ENCODE measurements around the gene JDP2. TPM values are rescaled to one million over a fixed set of nuclear protein-coding genes. Genes with fewer than 3 reads are reported as not detected.
"Not testable (repeated sequence)": the region's sequence is repeated elsewhere in the genome, so short reads cannot be mapped to it uniquely, and the experiment has no call there.

Gene JDP2
- total and polyA plus RNA-seq, 12 donors: 6.8 to 59.8 (median 31.8) TPM

DNA sequence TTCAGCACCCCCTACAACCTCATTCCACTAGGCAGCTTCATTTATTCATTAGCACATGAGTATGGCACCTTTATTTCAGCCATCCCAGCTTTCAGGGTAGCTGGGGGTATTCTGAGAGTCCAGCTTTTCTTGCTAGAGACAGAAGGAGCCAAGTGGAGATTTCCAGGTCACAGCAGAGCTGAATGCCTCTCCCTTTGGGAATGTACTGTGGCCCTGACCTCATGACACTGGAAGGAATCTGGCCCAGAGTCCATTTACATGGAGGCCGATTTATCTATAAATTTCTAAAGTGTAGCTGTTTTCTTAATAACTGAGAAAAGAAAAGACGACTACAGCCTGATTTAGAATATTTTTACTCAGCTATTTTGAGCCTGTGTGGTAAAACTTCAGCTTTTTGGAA, 47.2 kb upstream of the JDP2 start:
- no peaks in the 10 kb centered on the region for H3K27me3 ChIP-seq
- no peak for TF ChIP-seq POLR2A (IDR thresholded peaks at IDR 0.05)
- TF ChIP-seq, protein P1, sequence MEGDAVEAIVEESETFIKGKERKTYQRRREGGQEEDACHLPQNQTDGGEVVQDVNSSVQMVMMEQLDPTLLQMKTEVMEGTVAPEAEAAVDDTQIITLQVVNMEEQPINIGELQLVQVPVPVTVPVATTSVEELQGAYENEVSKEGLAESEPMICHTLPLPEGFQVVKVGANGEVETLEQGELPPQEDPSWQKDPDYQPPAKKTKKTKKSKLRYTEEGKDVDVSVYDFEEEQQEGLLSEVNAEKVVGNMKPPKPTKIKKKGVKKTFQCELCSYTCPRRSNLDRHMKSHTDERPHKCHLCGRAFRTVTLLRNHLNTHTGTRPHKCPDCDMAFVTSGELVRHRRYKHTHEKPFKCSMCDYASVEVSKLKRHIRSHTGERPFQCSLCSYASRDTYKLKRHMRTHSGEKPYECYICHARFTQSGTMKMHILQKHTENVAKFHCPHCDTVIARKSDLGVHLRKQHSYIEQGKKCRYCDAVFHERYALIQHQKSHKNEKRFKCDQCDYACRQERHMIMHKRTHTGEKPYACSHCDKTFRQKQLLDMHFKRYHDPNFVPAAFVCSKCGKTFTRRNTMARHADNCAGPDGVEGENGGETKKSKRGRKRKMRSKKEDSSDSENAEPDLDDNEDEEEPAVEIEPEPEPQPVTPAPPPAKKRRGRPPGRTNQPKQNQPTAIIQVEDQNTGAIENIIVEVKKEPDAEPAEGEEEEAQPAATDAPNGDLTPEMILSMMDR (IDR thresholded peaks at IDR 0.05): no peak
- H3K36me3 ChIP-seq (replicated peaks in 1 of 2): no peaks in the 10 kb centered on the region
- 20 to 33% (median 27%) methylated on average over 2 of the region's 2 CpGs for WGBS, 4 donors
- DNase-seq: peak in 6 of 7 donors; percentile 21 to 75 (median 49)
- peak overlapping the region in 2 of 5 donors; percentile 2 to 25 for H3K27ac ChIP-seq
- peaks cover 9 to 14% of the 10 kb centered on the region in 2 donors for H3K4me1 ChIP-seq (replicated peaks in 1 of 2)
- intact Hi-C loops (cut with DNase I): no loop called here
- H3K9me3 ChIP-seq (replicated peaks in 1 of 3): no peaks in the 10 kb centered on the region
- no peak overlapping the region for H3K4me3 ChIP-seq

DNA sequence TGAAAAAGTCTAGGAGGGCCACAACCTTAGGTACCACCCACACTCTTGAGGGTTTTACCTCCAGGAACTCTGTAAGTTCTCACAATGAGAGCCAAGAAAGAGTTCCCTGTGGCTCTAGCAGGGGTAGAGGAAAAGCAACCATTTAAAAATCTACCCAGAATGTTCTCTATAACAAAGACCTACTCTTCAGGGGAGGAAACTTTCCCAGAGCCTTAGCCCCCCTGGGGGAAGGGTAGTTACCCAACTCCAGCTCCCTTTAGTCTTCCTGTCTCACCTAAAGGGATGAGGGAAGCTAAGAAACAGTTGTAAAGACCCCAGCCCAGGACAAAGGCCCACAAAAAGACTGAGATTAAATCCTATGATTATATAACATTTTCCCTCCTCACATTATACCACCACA, 46.2 kb upstream of the JDP2 start:
- H3K4me1 ChIP-seq (replicated peaks in 1 of 2): peaks cover 9 to 14% of the 10 kb centered on the region in 2 donors
- no peaks in the 10 kb centered on the region for H3K27me3 ChIP-seq
- no peaks in the 10 kb centered on the region for H3K9me3 ChIP-seq (replicated peaks in 1 of 3)
- no peak for TF ChIP-seq POLR2A (IDR thresholded peaks at IDR 0.05)
- TF ChIP-seq, protein P1 (IDR thresholded peaks at IDR 0.05): no peak
- DNase-seq: no peak
- no peaks in the 10 kb centered on the region for H3K36me3 ChIP-seq (replicated peaks in 1 of 2)
- H3K27ac ChIP-seq: no peak overlapping the region
- intact Hi-C loops (cut with DNase I): no loop called here
- H3K4me3 ChIP-seq: no peak overlapping the region

DNA sequence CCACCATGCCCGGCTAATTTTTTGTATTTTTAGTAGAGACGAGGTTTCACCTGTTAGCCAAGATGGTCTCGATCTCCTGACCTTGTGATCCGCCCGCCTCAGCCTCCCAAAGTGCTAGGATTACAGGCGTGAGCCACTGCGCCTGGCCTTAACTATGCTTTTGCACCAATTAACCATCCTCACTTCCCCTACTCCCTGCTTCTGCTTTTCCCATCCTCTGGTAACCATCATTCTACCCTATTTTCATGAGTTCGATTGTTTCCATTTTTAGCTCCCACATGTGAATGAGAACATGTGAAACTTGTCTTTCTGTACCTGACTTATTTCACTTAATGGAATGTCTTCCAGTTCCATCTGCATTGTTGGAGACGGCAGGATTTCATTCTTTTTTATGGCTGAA, 44.6 kb upstream of the JDP2 start:
- H3K27ac ChIP-seq; H3K9me3 ChIP-seq (replicated peaks in 1 of 3); H3K4me3 ChIP-seq: not testable (repeated sequence)

DNA sequence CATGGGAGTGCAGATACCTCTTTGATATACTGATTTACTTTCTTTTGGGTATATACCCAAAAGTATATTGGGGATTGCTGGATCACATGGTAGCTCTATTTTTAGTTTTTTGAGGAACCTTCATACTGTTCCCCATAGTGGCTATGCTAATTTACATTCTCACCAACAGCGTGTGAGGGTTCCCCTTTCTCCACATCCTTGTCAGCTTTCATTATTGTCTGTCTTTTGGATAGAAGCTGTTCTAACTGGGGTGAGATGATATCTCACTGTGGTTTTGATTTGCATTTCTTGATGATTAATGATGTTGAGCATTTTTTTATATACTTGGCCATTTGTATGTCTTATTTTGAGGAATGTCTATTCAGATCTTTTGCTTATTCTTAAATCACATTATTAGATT, 44.1 kb upstream of the JDP2 start:
- WGBS, 4 donors: 65 to 78% (median 74%) methylated on average over 1 of the region's 1 CpG
- intact Hi-C loops (cut with DNase I): no loop called here
- TF ChIP-seq, protein P1 (IDR thresholded peaks at IDR 0.05): no peak
- no peak for TF ChIP-seq POLR2A (IDR thresholded peaks at IDR 0.05)

More for the DNA sequence above, 44.6 kb upstream of the JDP2 start:
- H3K36me3 ChIP-seq (replicated peaks in 1 of 2); DNase-seq; intact Hi-C loops (cut with DNase I); H3K27me3 ChIP-seq: not testable (repeated sequence)
- WGBS, 4 donors: 73 to 89% (median 85%) methylated on average over 9 of the region's 9 CpGs
- H3K4me1 ChIP-seq (replicated peaks in 1 of 2): peaks cover 9 to 14% of the 10 kb centered on the region in 2 donors

DNA sequence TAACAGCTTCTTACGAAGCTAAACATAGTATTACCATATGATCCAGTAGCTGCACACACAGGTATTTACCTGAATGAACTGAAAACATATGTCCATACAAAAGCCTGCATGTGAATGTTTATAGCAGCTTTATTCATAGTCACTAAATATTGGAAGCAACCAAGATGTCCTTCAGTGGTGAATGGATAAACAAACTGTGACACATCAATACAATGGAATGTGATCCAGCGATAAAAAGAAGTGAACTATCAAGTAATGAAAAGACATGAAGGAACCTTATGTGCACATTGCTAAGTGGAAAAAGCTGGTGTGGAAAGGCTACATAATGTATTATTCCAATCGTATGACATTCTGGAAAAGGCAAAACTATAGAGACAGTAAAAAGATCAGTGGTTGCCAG, 38.1 kb upstream of the JDP2 start:
- 53 to 67% (median 61%) methylated on average over 3 of the region's 3 CpGs for WGBS, 4 donors
- TF ChIP-seq POLR2A (IDR thresholded peaks at IDR 0.05): no peak
- TF ChIP-seq, protein P1 (IDR thresholded peaks at IDR 0.05): no peak
- intact Hi-C loops (cut with DNase I): no loop called here

More for the DNA sequence above, 44.1 kb upstream of the JDP2 start:
- Histone ChIP-seq H3K4me3 (no peak overlapping the region), H3K36me3 (replicated peaks in 1 of 2) (no peaks in the 10 kb centered on the region), H3K9me3 (replicated peaks in 1 of 3) (no peaks in the 10 kb centered on the region), H3K27ac (no peak overlapping the region), H3K27me3 (no peaks in the 10 kb centered on the region), H3K4me1 (replicated peaks in 1 of 2) (peaks cover 9 to 14% of the 10 kb centered on the region in 2 donors)
- DNase-seq: no peak

More for the DNA sequence above, 38.1 kb upstream of the JDP2 start:
- Histone ChIP-seq H3K27ac (no peak overlapping the region), H3K9me3 (replicated peaks in 1 of 3) (no peaks in the 10 kb centered on the region), H3K4me3 (no peak overlapping the region), H3K4me1 (replicated peaks in 1 of 2) (no peaks in the 10 kb centered on the region), H3K36me3 (replicated peaks in 1 of 2) (no peaks in the 10 kb centered on the region), H3K27me3 (no peaks in the 10 kb centered on the region)
- no peak for DNase-seq
